Esophagus squamous epithelium (tissue), 4 donors: ENCODE results near the gene PNPLA2.

ENCODE experiments used
- POLR2A ChIP-seq, 4 donors: fragments of 450-650 bp; IDR thresholded peaks; one replicate each; pipeline ENCODE4 v1.6.1; 2017; ENCODE audit warnings: antibody characterized with exemption in 4 of 4, mild to moderate bottlenecking in 4 of 4, moderate library complexity in 3 of 4
- TF ChIP-seq, protein P1 (sequence below), 6 experiments: fragments of 450-650 bp in 4 of 6; fragments of 200-600 bp in 2 of 6; sonication (generic) in 2 of 6; IDR thresholded peaks; one replicate each; pipeline ENCODE4 v1.5.1; 2016 to 2019; ENCODE audit warnings: antibody characterized with exemption in 6 of 6, mild to moderate bottlenecking in 4 of 6, moderate library complexity in 4 of 6

DNA sequence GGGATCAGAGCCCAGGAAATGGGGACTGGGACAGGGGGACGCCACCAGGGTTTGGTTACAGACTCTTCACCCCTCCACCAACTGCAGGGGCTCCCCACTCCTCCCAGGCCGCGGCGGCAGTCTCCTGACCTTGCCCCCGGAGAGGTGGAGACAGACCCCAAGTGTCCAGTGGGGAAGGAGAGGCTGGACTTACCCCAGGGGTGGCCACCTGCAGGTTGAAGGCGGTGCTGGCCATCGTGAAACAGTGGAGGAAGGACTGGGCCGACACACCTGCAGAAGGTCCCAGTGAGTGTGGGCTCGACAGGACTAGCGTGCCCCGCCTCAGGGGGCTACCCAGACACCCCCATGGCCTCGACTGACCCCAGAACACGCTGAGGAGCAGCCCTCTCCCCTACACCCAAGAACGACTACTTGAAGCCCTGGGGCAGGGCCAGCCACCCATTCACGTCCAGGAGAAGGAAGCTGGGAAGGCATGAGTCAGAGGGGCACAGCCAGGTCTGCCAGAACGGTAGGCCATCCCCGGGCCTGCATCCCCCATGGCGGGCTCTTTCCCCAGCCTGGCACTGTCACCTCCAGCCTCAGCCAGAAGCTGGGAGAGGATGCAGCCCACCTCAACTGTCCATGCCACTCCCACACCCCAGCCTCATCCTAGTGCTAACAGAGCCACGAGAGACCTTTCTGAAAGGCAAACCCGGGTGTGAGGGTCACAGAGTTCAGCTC lies 43.7 kb upstream of the PNPLA2 start:
- no peak for TF ChIP-seq POLR2A (IDR thresholded peaks at IDR 0.05)
- TF ChIP-seq, protein P1, sequence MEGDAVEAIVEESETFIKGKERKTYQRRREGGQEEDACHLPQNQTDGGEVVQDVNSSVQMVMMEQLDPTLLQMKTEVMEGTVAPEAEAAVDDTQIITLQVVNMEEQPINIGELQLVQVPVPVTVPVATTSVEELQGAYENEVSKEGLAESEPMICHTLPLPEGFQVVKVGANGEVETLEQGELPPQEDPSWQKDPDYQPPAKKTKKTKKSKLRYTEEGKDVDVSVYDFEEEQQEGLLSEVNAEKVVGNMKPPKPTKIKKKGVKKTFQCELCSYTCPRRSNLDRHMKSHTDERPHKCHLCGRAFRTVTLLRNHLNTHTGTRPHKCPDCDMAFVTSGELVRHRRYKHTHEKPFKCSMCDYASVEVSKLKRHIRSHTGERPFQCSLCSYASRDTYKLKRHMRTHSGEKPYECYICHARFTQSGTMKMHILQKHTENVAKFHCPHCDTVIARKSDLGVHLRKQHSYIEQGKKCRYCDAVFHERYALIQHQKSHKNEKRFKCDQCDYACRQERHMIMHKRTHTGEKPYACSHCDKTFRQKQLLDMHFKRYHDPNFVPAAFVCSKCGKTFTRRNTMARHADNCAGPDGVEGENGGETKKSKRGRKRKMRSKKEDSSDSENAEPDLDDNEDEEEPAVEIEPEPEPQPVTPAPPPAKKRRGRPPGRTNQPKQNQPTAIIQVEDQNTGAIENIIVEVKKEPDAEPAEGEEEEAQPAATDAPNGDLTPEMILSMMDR (IDR thresholded peaks at IDR 0.05), result peak in 1 of 6 experiments; percentile 7
